Measurements from ENCODE around the gene TULP1. TPM values are rescaled to one million over a fixed set of nuclear protein-coding genes. Genes with fewer than 3 reads are reported as not detected.
A peak's percentile ranks its signal among the peaks of the same experiment; 100 is the strongest.

Gene TULP1
- total and polyA plus RNA-seq, 2 of the 13 experiments (the other 11 are each of a cell fraction or from before 2014, with no cell fraction given), result not detected

GRCh38 chr6:35468181-35468979 is 44.3 kb downstream of the TULP1 start, which contains the start of gene RPL10A (continued):
- TF ChIP-seq GFI1 (CRISPR knock-in tag; IDR thresholded peaks at IDR 0.05; ENCODE audit: borderline replicate concordance) (peak; percentile 75), ZNF260 (CRISPR knock-in tag; IDR thresholded peaks at IDR 0.05; ENCODE audit: borderline replicate concordance, low read depth) (no peak), ZBTB10 (CRISPR knock-in tag; IDR thresholded peaks at IDR 0.05; ENCODE audit: borderline replicate concordance) (peak; percentile 91; the same call in 1 of the 2 replicates), MBD4 (IDR thresholded peaks at IDR 0.05; ENCODE audit: borderline replicate concordance, low read length) (no peak), ZSCAN30 (CRISPR knock-in tag; IDR thresholded peaks at IDR 0.05) (peak; percentile 55; the same call in 1 of the 2 replicates), MLXIP (CRISPR knock-in tag; IDR thresholded peaks at IDR 0.05; ENCODE audit: borderline replicate concordance) (peak; percentile 87), ZFYVE20 (CRISPR knock-in tag; IDR thresholded peaks at IDR 0.05; ENCODE audit: borderline replicate concordance, low read depth) (no peak; the same call in none of the 2 replicates), IRF2 (CRISPR knock-in tag; IDR thresholded peaks at IDR 0.05) (peak; percentile 92), PRPF4 (IDR thresholded peaks at IDR 0.05; ENCODE audit: low read depth, low read length, poor library complexity, severe bottlenecking) (no peak), ZNF280B (CRISPR knock-in tag; IDR thresholded peaks at IDR 0.05; ENCODE audit: borderline replicate concordance) (peak; percentile 38; the same call in 1 of the 2 replicates), FOSL2 (CRISPR knock-in tag; IDR thresholded peaks at IDR 0.05) (peak; percentile 60), SMAD9 (CRISPR knock-in tag; IDR thresholded peaks at IDR 0.05) (no peak), KLF6 (CRISPR knock-in tag; IDR thresholded peaks at IDR 0.05) (peak; percentile 90), RERE (CRISPR knock-in tag; IDR thresholded peaks at IDR 0.05; ENCODE audit: low read depth) (0 out of 2 replicates have a peak, but pooled peaks have one; percentile 26)
